A549 (cell line): Measurements from ENCODE around the gene HIF1A.

Source experiments
- MYC ChIP-seq: IDR thresholded peaks from 2 replicates; pipeline ENCODE4 v1.6.1; 2012; ENCODE audit warnings: mild to moderate bottlenecking, inconsistent platforms, low read length, improper control_type of control experiment, borderline replicate concordance
- PHF8 ChIP-seq: fragments of 200-600 bp; sonication (generic); IDR thresholded peaks from 2 replicates; pipeline ENCODE4 v1.6.1; 2016; ENCODE audit warnings: low read depth, mild to moderate bottlenecking, antibody characterized with exemption, moderate library complexity, borderline replicate concordance
- POLR2A ChIP-seq: IDR thresholded peaks from 2 replicates; pipeline ENCODE4 v1.6.1; 2012; ENCODE audit warnings: mild to moderate bottlenecking, low read length
- SREBF2 ChIP-seq: fragments of 450-650 bp; IDR thresholded peaks from 2 replicates; pipeline ENCODE4 v1.6.1; 2014; ENCODE audit warnings: mild to moderate bottlenecking, moderate library complexity
- TF ChIP-seq, protein P1 (sequence below): fragments of >200 bp; sonication (Bioruptor Twin); formaldehyde crosslinking; IDR thresholded peaks from 3 replicates; pipeline ENCODE4 v1.5.1; 2016

DNA sequence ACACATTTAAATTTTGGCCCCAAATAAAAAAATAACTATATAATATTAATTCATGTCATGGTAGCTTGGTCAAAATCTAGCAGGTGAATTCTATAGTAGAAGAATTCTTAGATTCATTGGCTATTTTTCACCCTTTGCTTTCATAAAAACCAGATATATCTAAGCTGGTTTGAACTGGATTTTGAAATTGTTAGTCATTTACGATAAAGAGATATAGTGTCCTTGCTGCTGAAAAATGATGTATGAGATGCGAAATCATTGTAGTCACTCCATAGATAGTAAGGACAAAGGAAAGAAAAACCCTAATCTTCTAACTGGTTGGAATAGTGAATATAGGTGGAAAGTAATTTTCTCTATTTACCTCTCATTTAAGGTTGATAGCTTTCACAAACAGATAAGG, 12.2 kb upstream of the HIF1A start:
- TF ChIP-seq, protein P1, sequence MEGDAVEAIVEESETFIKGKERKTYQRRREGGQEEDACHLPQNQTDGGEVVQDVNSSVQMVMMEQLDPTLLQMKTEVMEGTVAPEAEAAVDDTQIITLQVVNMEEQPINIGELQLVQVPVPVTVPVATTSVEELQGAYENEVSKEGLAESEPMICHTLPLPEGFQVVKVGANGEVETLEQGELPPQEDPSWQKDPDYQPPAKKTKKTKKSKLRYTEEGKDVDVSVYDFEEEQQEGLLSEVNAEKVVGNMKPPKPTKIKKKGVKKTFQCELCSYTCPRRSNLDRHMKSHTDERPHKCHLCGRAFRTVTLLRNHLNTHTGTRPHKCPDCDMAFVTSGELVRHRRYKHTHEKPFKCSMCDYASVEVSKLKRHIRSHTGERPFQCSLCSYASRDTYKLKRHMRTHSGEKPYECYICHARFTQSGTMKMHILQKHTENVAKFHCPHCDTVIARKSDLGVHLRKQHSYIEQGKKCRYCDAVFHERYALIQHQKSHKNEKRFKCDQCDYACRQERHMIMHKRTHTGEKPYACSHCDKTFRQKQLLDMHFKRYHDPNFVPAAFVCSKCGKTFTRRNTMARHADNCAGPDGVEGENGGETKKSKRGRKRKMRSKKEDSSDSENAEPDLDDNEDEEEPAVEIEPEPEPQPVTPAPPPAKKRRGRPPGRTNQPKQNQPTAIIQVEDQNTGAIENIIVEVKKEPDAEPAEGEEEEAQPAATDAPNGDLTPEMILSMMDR: no peak
- no peak for TF ChIP-seq POLR2A
- TF ChIP-seq PHF8: no peak
- no peak for TF ChIP-seq MYC
- TF ChIP-seq SREBF2: no peak
